Activated CD8-positive, alpha-beta memory T cell treated with anti-CD3 and anti-CD28 coated beads for 48 hours (primary cell): ENCODE measurements around the gene SLC47A1.
"Not testable (repeated sequence)": the region's sequence is repeated elsewhere in the genome, so short reads cannot be mapped to it uniquely, and the experiment has no call there.

Experiments
- DNase-seq, 3 experiments: peaks; one replicate each; pipeline ENCODE4 v3.0.0-alpha.2; 2020; ENCODE audit warnings: low read depth in 2 of 3, low spot score in 2 of 3

The SLC47A1 gene, protein sequence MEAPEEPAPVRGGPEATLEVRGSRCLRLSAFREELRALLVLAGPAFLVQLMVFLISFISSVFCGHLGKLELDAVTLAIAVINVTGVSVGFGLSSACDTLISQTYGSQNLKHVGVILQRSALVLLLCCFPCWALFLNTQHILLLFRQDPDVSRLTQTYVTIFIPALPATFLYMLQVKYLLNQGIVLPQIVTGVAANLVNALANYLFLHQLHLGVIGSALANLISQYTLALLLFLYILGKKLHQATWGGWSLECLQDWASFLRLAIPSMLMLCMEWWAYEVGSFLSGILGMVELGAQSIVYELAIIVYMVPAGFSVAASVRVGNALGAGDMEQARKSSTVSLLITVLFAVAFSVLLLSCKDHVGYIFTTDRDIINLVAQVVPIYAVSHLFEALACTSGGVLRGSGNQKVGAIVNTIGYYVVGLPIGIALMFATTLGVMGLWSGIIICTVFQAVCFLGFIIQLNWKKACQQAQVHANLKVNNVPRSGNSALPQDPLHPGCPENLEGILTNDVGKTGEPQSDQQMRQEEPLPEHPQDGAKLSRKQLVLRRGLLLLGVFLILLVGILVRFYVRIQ

GRCh38 chr17:19533718-19534561 is at the start of gene SLC47A1:
TSS of gene SLC47A1 (plus strand) at chr17:19533854. CDS start at chr17:19533940, 86 bp downstream.
- DNase-seq, result peak in 1 of 3 experiments; percentile 4

- DNase-seq, result no peak
Observed at GRCh38 chr17:19485800-19486340, 47.8 kb upstream of the SLC47A1 start.

DNA sequence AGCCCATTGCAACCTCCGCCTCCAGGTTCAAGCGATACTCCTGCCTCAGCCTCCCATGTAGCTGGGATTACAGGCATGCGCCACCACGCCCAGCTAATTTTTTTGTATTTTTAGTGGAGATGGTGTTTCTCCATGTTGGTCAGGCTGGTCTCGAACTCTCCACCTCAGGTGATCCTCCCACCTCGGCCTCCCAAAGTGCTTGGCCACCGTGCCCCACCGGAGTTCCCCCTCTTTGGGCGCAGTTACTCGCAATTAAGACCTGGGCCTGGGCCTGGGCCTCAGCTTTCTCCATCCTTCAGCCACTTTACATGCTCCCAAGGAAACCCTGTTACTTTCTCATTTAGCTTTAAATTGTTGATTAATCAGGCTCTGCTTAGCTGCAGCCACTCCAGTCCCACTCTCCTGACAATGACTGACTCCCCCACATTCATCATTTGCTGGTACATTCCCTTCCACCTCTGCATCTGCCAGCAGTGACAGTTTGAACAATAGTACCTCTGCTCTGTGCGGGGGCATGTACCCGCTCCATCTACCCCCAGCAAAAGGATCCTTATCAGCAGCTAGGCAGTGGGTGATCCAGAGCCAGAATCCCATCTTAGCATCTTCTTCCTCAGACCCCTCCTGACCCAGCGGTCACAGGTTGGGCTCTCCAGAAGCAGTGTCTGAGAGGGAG is 47.2 kb upstream of the SLC47A1 start:
- no peak for DNase-seq

- no peak for DNase-seq
Observed at GRCh38 chr17:19487024-19487600, 46.5 kb upstream of the SLC47A1 start.

GRCh38 chr17:19492141-19492540 is 41.5 kb upstream of the SLC47A1 start:
- no peak for DNase-seq

DNA sequence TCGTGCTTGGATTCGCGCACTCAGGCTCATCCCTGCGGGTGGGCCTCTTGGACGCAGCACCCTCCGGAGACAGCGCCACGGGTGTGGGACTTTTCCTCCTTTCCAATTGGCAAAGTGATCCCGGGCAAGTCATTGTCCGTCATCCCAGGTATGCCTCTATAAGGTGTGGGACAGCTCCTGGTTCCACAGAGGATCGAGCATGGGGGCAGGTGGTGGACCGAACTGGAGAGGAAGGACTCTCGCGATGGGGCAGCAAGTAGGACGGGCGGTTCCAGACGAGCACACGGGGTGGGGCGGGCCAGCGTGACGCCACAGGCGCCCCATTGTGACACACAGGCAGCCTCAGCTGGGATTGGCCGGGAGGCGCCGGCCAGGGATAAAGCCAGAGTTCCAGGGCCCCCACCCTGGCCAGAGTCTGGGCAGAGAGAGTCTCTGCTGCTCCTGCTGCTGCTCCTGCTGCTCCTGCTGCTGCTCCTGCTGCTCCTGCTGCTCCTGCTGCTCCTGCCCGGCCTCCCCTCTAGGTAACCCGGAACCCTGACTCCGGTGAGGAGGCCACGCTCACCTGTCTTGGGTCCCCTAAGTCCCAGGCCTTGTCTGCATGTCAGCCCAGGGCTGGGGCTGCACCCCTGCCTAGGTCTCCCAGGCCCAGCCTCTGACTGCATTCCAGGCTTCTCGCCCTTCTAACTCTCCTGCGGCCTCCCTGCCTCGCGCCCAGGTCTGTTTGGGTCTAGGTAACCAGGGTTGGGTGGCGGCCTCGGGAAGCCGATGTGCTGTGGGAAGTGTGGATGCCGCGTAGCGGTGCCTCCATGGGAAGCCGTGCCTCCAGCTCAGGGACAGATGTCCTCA is 38.5 kb upstream of the SLC47A1 start:
- DNase-seq, result no peak

DNA sequence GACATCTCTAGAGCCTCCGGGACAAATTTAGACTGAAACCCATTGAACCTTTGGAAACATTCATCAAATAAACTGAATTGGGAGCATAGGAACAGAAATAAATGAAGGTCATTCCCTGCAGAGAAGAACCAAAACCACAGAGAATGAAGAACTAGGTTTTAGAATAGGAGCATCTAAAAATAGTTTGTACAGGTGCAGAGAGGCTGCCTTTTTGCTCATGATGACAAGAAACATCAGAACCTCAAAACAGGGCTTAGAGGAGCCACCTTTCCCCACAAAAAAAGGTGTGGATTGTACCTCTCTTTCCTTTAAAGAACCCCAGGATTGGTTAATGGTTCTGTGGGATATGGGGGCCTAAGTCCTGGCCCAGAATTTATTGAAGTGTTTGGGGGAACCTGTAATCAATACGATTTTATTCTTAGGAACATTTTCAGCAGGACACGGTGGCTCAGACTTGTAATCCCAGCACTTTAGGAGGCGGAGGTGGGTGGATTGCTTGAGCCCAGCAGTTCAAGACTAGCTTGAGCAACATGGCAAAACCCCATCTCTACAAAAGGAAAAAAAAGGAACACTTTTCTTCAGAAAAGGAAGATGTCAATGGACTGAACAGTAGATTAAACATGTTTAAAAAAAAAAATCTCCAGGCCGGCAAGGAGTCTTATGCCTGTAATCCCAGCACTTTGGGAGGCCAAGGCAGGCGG is 37.7 kb upstream of the SLC47A1 start:
- no peak for DNase-seq

DNA sequence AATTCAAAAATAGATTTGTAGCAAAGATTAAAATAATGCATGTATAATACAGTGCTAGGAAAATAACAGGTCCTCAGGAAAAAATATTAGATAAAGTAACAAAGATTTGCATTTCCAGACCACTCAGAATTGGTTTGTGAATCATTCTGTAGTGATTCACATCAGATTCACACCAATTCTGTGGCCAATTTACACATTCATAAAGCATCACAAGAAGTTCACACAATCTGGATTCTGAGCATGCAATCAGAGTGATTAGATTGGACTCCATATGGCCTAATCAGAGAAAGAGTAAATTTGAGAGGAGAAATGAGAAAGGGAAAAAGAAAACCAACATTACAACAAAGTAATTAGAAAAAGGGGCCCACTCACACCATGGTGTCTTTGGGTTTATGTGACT is 36.0 kb upstream of the SLC47A1 start:
- DNase-seq, result no peak

DNA sequence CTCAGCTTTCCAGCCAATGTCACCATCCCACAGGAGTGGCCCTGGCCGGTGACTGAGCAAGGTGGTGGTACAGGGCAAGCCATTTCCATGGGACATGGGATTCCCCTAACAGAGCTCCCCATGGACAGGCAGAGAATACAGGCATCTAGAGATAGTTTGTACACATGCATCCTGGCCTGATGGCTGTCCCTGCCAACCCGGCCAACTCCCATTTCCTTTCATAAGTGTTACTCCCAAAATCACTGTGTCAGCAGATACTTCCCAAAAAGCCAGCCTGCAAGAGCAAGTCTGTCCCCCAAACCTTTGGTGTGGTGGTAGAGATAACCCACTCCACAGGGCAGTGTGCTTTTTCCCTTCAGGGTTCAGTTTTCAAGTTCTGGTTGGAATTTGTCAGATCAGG is 32.4 kb upstream of the SLC47A1 start:
- DNase-seq, result no peak

GRCh38 chr17:19502517-19502916 is 31.1 kb upstream of the SLC47A1 start:
- no peak for DNase-seq

DNA sequence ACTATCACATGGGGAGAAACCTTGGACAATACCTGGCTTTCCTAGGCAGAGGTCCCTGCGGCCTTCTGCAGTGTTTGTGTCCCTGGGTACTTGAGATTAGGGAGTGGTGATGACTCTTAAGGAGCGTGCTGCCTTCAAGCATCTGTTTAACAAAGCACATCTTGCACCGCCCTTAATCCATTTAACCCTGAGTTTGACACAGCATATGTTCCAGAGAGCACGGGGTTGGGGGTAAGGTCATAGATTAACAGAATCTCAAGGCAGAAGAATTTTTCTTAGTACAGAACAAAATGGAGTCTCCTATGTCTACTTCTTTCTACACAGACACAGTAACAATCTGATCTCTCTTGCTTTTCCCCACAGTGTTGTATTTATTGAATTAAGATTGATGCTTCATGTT is 28.1 kb upstream of the SLC47A1 start:
- not testable (repeated sequence) for DNase-seq

DNA sequence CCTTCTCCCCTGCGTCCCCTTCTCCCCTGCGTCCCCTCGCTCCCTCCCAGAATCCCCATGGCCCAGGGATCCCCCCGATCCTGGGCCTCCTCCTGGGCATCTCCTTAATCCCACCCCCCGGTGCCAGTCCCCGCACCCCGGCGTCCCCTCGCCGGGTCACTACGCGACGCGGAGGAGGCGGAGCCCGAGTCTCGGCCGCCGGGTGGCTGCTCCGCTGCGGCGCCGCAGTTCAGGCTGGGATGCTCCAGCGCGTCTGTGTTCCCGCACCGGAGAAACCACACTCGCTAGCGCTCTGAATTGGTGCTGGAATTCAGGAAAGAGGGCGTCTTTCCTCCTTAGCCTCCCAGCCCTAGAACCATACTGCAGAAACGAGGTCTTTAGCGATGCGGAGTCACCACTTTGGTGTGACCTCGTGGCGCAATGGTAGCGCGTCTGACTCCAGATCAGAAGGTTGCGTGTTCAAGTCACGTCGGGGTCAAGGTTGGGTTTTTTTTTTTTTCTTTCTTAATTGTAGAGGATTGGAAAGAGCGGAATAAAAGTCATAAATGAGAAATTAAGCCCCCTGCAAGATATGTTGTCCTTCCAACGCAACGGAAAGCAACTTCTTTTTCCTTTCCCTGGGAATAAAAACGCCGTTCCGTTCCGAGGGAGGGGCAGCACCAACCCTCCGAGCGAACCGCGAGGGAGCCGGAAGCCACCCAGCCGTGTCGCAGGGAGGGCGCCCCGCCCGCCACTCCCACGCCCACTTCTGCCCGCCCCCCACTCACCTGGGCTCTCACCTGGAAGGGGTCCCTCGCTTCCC is 25.7 kb upstream of the SLC47A1 start:
- peak; percentile 68 to 93 (median 92) for DNase-seq

- no peak for DNase-seq
Observed at GRCh38 chr17:19508577-19508867, 25.1 kb upstream of the SLC47A1 start.

- not testable (repeated sequence) for DNase-seq
Observed at GRCh38 chr17:19509281-19509852, 24.3 kb upstream of the SLC47A1 start.

DNA sequence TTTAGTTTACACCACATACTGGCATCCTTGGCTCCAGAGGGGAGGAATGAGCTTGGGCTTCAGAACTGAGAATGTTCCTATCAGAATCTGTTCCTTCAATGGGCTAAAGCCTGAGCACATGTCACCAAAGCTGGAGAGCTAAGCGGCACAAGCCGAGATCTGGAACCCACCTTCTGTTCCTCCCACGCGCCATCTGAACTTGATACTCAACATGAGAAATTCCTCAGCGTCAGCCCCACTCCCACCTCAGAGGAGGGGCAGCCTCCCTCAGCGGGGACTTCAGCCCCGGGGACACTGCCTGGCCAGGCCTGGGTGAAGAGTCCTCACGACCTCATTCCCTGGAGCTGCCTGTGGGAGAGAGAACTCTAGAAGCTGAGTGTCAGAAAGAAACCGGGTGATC is 22.8 kb upstream of the SLC47A1 start:
- no peak for DNase-seq

GRCh38 chr17:19513897-19514488 is 19.7 kb upstream of the SLC47A1 start:
- DNase-seq, result peak in 2 of 3 experiments; percentile 27 to 34

DNA sequence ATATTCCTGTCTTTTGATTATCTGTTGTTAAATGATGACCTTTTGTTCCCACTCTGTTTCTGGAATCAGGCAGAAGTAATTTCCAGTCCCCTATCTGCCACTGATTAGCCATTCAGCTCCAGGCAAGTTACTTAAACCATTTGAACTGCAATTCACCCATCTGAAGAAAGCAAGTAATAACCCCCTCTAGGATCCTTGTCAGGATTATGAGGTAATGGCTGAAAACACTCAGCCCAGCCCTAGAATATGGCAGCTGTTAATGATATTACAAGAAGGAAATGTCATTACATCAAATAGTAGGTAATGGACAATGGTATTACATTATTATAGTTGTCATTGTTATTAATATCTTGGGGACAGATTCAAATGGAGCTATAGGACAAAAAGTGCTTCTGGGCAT is 16.0 kb upstream of the SLC47A1 start:
- DNase-seq, result no peak
